Measurements from ENCODE around the gene STRADB. TPM values are rescaled to one million over a fixed set of nuclear protein-coding genes. Genes with fewer than 3 reads are reported as not detected.

STRADB gene
- total RNA-seq, 1 donor from 2014 or later = 42.2 TPM

DNA sequence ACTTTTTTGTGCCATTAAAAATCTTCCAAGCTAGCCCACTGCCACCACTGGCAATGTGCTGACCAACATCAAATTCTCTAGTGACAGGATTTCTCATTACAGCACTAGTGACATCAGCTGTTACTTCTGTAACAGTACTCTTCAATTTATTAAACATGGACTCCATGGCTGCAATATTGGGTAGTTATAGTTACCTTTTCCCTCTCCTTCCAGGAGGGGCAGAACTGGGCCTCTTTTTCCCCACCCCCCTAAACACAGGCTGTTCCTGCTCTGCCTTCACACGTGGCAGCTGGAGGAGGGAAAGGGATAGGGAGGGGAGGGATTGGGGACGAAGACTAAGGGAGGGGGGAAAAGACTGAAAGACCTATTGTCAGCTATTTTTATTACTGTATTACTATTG lies 38.4 kb upstream of the STRADB start:
- peaks cover 6% of the 10 kb centered on the region for H3K36me3 Mint-ChIP-seq (ENCODE audit: low read depth)
- H3K4me1 Mint-ChIP-seq = no peaks in the 10 kb centered on the region
- no peak for DNase-seq (ENCODE audit: low read depth, low spot score)
- no peak overlapping the region for H3K4me3 Mint-ChIP-seq
- no peak overlapping the region for H3K27ac Mint-ChIP-seq (ENCODE audit: unreplicated experiment)
- TF ChIP-seq, protein P1, sequence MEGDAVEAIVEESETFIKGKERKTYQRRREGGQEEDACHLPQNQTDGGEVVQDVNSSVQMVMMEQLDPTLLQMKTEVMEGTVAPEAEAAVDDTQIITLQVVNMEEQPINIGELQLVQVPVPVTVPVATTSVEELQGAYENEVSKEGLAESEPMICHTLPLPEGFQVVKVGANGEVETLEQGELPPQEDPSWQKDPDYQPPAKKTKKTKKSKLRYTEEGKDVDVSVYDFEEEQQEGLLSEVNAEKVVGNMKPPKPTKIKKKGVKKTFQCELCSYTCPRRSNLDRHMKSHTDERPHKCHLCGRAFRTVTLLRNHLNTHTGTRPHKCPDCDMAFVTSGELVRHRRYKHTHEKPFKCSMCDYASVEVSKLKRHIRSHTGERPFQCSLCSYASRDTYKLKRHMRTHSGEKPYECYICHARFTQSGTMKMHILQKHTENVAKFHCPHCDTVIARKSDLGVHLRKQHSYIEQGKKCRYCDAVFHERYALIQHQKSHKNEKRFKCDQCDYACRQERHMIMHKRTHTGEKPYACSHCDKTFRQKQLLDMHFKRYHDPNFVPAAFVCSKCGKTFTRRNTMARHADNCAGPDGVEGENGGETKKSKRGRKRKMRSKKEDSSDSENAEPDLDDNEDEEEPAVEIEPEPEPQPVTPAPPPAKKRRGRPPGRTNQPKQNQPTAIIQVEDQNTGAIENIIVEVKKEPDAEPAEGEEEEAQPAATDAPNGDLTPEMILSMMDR (conservative IDR thresholded peaks at IDR 0.05) = no peak
- peaks cover 5% of the 10 kb centered on the region for H3K9me3 Mint-ChIP-seq
- no peaks in the 10 kb centered on the region for H3K27me3 Mint-ChIP-seq (ENCODE audit: low read depth)

DNA sequence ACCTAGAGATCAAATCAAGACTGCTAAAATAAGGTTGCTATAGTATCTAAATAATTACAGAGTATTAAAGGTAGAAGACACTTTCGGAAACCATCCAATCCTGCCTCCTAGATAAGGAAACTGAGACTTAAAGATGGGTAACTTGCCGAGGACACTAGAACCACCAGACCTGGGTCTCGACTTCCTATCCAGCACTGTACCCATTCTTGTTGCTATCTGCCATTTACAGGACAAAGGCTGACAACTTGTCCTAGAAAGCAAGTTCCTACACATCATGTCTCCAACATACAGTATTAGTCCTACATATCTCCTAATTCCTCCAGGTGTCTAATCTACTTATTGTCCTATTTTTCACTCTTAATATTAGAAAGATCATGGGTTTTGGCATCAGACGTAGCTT lies 38.0 kb upstream of the STRADB start:
- Mint-ChIP-seq H3K4me3 (no peak overlapping the region), H3K9me3 (peaks cover 5% of the 10 kb centered on the region), H3K27ac (ENCODE audit: unreplicated experiment) (no peak overlapping the region), H3K27me3 (ENCODE audit: low read depth) (no peaks in the 10 kb centered on the region), H3K4me1 (no peaks in the 10 kb centered on the region), H3K36me3 (ENCODE audit: low read depth) (peaks cover 6% of the 10 kb centered on the region)
- DNase-seq (ENCODE audit: low read depth, low spot score) = no peak
- TF ChIP-seq, protein P1 (conservative IDR thresholded peaks at IDR 0.05) = no peak

DNA sequence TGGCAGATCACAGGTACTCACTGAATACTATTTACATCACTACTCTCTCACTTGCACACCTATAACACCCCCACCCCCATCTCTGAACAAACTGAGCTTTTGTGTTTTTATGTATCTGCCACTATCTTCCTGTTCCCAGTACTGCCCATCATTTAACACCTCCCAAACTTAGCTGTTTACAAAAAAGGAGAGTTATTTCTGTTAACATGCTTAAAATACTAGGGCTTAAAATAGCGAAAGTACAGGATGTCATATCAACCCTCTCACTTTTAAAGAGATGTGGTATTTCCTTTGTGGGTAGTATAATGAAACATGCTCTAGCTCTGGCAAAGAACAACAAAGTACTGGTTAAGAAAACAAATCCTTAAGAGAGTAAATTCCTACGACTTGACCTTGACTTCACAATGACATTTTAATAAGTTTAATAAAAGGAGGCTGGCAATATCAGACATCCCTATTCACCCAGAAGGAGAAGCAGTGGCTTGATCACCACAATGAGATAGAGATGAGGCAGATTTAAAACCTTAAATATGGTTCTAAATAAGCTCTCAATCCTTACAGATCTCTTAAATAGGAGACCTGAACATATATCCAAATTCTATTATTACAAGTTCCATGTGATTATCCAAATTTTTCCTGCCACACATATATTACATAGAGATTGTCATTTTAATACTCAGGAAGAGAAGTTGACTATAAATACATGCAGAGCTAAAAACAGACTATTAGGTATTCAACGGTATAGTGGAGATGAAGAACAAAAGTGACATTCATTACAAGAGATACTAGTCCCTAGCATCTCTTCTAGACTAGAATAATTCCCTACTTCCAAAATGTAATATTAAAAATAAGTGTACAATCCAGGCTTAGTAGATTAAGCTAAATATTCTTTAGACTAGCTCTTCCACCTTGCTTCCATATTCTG lies 37.2 kb upstream of the STRADB start:
- Mint-ChIP-seq H3K4me3 (no peak overlapping the region), H3K27ac (ENCODE audit: unreplicated experiment) (no peak overlapping the region), H3K9me3 (peaks cover 5% of the 10 kb centered on the region), H3K36me3 (ENCODE audit: low read depth) (peaks cover 6% of the 10 kb centered on the region), H3K27me3 (ENCODE audit: low read depth) (no peaks in the 10 kb centered on the region), H3K4me1 (no peaks in the 10 kb centered on the region)
- TF ChIP-seq, protein P1 (conservative IDR thresholded peaks at IDR 0.05) = no peak
- DNase-seq (ENCODE audit: low read depth, low spot score) = no peak

DNA sequence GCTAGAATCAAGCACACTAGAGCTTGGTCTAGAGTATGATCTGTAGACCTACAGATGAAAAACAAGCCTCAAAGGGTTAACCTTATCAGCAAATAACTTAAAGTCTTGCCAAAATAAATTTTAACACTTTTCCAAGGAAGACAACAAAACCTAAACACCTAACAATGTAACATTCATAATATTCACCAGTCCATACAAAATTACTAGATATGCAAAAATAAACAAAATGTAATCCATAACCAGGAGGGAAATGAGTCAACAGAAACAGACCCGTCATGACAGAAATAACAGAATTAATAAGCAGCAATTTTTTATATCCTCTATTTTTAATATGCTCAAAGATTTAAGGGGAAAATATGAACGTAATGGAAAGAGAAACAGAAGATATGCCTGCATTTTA lies 36.4 kb upstream of the STRADB start:
- TF ChIP-seq, protein P1 (conservative IDR thresholded peaks at IDR 0.05) = no peak
- peaks cover 5% of the 10 kb centered on the region for H3K9me3 Mint-ChIP-seq
- DNase-seq (ENCODE audit: low read depth, low spot score) = no peak
- no peaks in the 10 kb centered on the region for H3K27me3 Mint-ChIP-seq (ENCODE audit: low read depth)
- no peak overlapping the region for H3K27ac Mint-ChIP-seq (ENCODE audit: unreplicated experiment)
- no peak overlapping the region for H3K4me3 Mint-ChIP-seq
- H3K4me1 Mint-ChIP-seq = no peaks in the 10 kb centered on the region
- peaks cover 9% of the 10 kb centered on the region for H3K36me3 Mint-ChIP-seq (ENCODE audit: low read depth)

DNA sequence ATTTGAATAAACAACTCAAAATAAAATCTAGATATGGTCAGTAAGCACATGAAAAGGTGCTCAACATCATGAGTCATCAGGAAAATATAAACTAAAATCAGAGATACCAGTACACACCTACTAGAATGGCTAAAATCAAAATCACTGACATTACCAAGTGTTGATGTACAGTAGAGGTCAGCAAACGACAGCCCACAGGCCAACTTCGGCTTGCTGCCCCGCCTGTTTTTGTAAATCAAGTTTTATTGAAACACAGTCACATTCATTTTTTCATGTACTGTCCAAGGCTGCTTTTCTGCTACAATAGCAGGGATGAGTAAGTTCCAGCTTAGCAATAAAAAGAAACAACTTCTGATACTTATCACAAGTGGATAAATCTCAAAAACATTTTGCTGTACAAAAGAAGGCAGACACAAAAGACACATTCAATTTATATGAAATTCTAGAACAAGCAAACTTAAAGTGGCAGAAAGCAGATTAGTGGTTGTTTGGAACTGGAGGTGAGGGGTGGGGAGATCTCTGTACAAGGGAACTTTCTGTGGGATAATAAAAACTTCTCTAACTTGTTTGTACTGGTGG lies 32.4 kb upstream of the STRADB start:
- Mint-ChIP-seq H3K4me1 (peaks cover 14% of the 10 kb centered on the region), H3K4me3 (no peak overlapping the region), H3K27me3 (ENCODE audit: low read depth) (no peaks in the 10 kb centered on the region), H3K27ac (ENCODE audit: unreplicated experiment) (no peak overlapping the region), H3K36me3 (ENCODE audit: low read depth) (peaks cover 3% of the 10 kb centered on the region), H3K9me3 (no peaks in the 10 kb centered on the region)
- TF ChIP-seq, protein P1 (conservative IDR thresholded peaks at IDR 0.05) = no peak
- no peak for DNase-seq (ENCODE audit: low read depth, low spot score)

All from neural crest cell (in vitro differentiated cells).